WTC11 (cell line): ENCODE measurements around the gene MAGI3. TPM values are rescaled to one million over a fixed set of nuclear protein-coding genes. Genes with fewer than 3 reads are reported as not detected.

Source experiments
- ATAC-seq: fragments of 200-7000 bp; cut with Tn5 transposase; 2 replicates; pipeline ENCODE4 v1.10.0; 2021; ENCODE audit warnings: mild to moderate bottlenecking, moderate library complexity
- CTCF ChIA-PET: fragments of 300-600 bp; sonication (Branson Sonifier 250); formaldehyde crosslinking; loops from one replicate; lab custom pipeline; 2021; ENCODE audit warnings: antibody characterized with exemption; lab: Charles Lee
- POLR2A ChIA-PET: fragments of 350-600 bp; sonication (Branson Sonifier 250); formaldehyde crosslinking; loops from one replicate; lab custom pipeline; 2021; ENCODE audit warnings: antibody characterized with exemption; lab: Charles Lee
- DNase-seq: peaks from one replicate; pipeline ENCODE4 v3.0.0; 2021; ENCODE audit warnings: low spot score
- H3K27ac Mint-ChIP-seq: 2 replicates; pipeline ENCODE4 v1.8.0; 2021; ENCODE audit warnings: mixed read lengths
- H3K27me3 Mint-ChIP-seq: 2 replicates; pipeline ENCODE4 v1.8.0; 2021; ENCODE audit warnings: low read depth, mild to moderate bottlenecking, moderate library complexity, mixed read lengths
- H3K36me3 Mint-ChIP-seq: 2 replicates; pipeline ENCODE4 v1.8.0; 2021; ENCODE audit warnings: mixed read lengths
- H3K4me1 Mint-ChIP-seq: 2 replicates; pipeline ENCODE4 v1.8.0; 2022; ENCODE audit warnings: mixed read lengths
- H3K4me3 Mint-ChIP-seq: 2 replicates; pipeline ENCODE4 v1.8.0; 2021; ENCODE audit warnings: mild to moderate bottlenecking, moderate library complexity, mixed read lengths
- H3K9me3 Mint-ChIP-seq: 2 replicates; pipeline ENCODE4 v1.8.0; 2021; ENCODE audit warnings: mixed read lengths
- AR ChIP-seq: fragments of 250-450 bp; sonication (Bioruptor Pico); IDR thresholded peaks from 2 replicates; pipeline ENCODE4 v1.9.0; 2021; ENCODE audit warnings: mild to moderate bottlenecking
- CDX4 ChIP-seq: fragments of 250-450 bp; sonication (Bioruptor Pico); IDR thresholded peaks from 2 replicates; pipeline ENCODE4 v1.9.0; 2021; ENCODE audit warnings: moderate library complexity, mild to moderate bottlenecking, inconsistent platforms, borderline replicate concordance
- EMX1 ChIP-seq: fragments of 250-450 bp; sonication (Bioruptor Pico); IDR thresholded peaks from 2 replicates; pipeline ENCODE4 v1.8.0; 2021; ENCODE audit warnings: mild to moderate bottlenecking
- ESRRA ChIP-seq: sonication (generic); formaldehyde crosslinking; IDR thresholded peaks from 2 replicates; pipeline ENCODE4 v1.8.1; 2022; ENCODE audit warnings: mild to moderate bottlenecking, missing genetic modification reagents, borderline replicate concordance
- IRF1 ChIP-seq: sonication (generic); formaldehyde crosslinking; IDR thresholded peaks from 2 replicates; pipeline ENCODE4 v1.8.0; 2023; ENCODE audit warnings: missing genetic modification reagents
- JAZF1 ChIP-seq: fragments of 250-450 bp; sonication (Bioruptor Pico); IDR thresholded peaks from 2 replicates; pipeline ENCODE4 v1.9.0; 2021; ENCODE audit warnings: moderate library complexity, mild to moderate bottlenecking, inconsistent platforms
- JUN ChIP-seq: sonication (generic); formaldehyde crosslinking; IDR thresholded peaks from 2 replicates; pipeline ENCODE4 v1.8.0; 2023; ENCODE audit warnings: mild to moderate bottlenecking, missing genetic modification reagents
- KAT7 ChIP-seq: sonication (generic); formaldehyde crosslinking; IDR thresholded peaks from 2 replicates; pipeline ENCODE4 v1.8.1; 2023; ENCODE audit warnings: missing genetic modification reagents, mild to moderate bottlenecking, borderline replicate concordance
- NFATC4 ChIP-seq: fragments of 250-450 bp; sonication (Bioruptor Pico); IDR thresholded peaks from 2 replicates; pipeline ENCODE4 v1.9.0; 2021; ENCODE audit warnings: mild to moderate bottlenecking
- NR3C1 ChIP-seq: sonication (generic); formaldehyde crosslinking; conservative IDR thresholded peaks from 2 replicates; pipeline ENCODE4 v1.8.1; 2023; ENCODE audit warnings: low read depth, mild to moderate bottlenecking, missing genetic modification reagents
- SP1 ChIP-seq: sonication (generic); formaldehyde crosslinking; conservative IDR thresholded peaks from 2 replicates; pipeline ENCODE4 v1.8.1; 2022; ENCODE audit warnings: missing genetic modification reagents
- TCF7 ChIP-seq: sonication (generic); formaldehyde crosslinking; IDR thresholded peaks from 2 replicates; pipeline ENCODE4 v1.8.0; 2022; ENCODE audit warnings: mild to moderate bottlenecking, low read depth, missing genetic modification reagents, moderate library complexity
- ZNF219 ChIP-seq: sonication (generic); formaldehyde crosslinking; IDR thresholded peaks from 2 replicates; pipeline ENCODE4 v1.8.0; 2023; ENCODE audit warnings: missing genetic modification reagents, mild to moderate bottlenecking, borderline replicate concordance
- ZNF317 ChIP-seq: sonication (generic); formaldehyde crosslinking; IDR thresholded peaks from 2 replicates; pipeline ENCODE4 v1.8.1; 2023; ENCODE audit warnings: low read depth, mild to moderate bottlenecking, moderate library complexity, missing genetic modification reagents, borderline replicate concordance
- ZNF425 ChIP-seq: fragments of 250-450 bp; sonication (Bioruptor Pico); conservative IDR thresholded peaks from 2 replicates; pipeline ENCODE4 v1.9.0; 2021; ENCODE audit warnings: mild to moderate bottlenecking
- total RNA-seq: library from RNA; stranded (reverse); gene quantifications from 3 replicates; pipeline ENCODE4 v1.2.3, GENCODE V29; 2021

MAGI3 gene
- total RNA-seq, 1 experiment from 2014 or later: 9.7 TPM

- TF ChIP-seq ZNF425 (CRISPR knock-in tag) (no peak), CDX4 (CRISPR knock-in tag) (no peak), AR (CRISPR knock-in tag) (no peak), NR3C1 (CRISPR knock-in tag) (no peak), ZNF317 (CRISPR knock-in tag) (no peak), ZNF219 (CRISPR knock-in tag) (no peak), TCF7 (CRISPR knock-in tag) (no peak)
Observed at GRCh38 chr1:113683384-113684152, 293.3 kb downstream of the MAGI3 start (continued).

- H3K4me1 Mint-ChIP-seq: peaks cover 13% of the 10 kb centered on the region
- peaks cover 2% of the 10 kb centered on the region for H3K36me3 Mint-ChIP-seq
Observed at GRCh38 chr1:113684153-113684541, 293.8 kb downstream of the MAGI3 start.

More at GRCh38 chr1:113684153-113684541, 293.8 kb downstream of the MAGI3 start:
- DNase-seq: no peak
- Mint-ChIP-seq H3K4me3 (no peak overlapping the region), H3K9me3 (peaks cover under 1% of the 10 kb centered on the region; the same call in 1 of the 2 replicates), H3K27ac (no peak overlapping the region), H3K27me3 (no peaks in the 10 kb centered on the region)
- ChIA-PET POLR2A (no interaction called here), CTCF (interaction anchor here (1.2 to 1.3 kb wide), 2 partner anchors 31 to 231 kb away, joined by 3 read pairs; no protein-coding TSS in a partner anchor)
- TF ChIP-seq JAZF1 (CRISPR knock-in tag) (no peak), IRF1 (no peak), SP1 (CRISPR knock-in tag) (no peak), CDX4 (CRISPR knock-in tag) (no peak), NFATC4 (CRISPR knock-in tag) (no peak), AR (CRISPR knock-in tag) (no peak), JUN (no peak), EMX1 (CRISPR knock-in tag) (no peak), ESRRA (CRISPR knock-in tag) (no peak), KAT7 (no peak)
- ATAC-seq: peak; percentile 34; the same call in 1 of the 2 replicates
